ENCODE data around the gene CAMTA1.

Gene CAMTA1

GRCh38 chr1:7648761-7649384, 863.6 kb downstream of the CAMTA1 start:
- ATAC-seq (ENCODE audit: low read depth), result no peak
- DNase-seq (ENCODE audit: low spot score), result no peak
- Histone ChIP-seq H3K27ac (ENCODE audit: poor library complexity, severe bottlenecking) (no peak overlapping the region), H3K36me3 (ENCODE audit: low read depth) (no peaks in the 10 kb centered on the region), H3K4me1 (ENCODE audit: insufficient read depth, poor library complexity, severe bottlenecking) (no peaks in the 10 kb centered on the region), H3K9me3 (ENCODE audit: severe bottlenecking) (no peaks in the 10 kb centered on the region), H3K4me3 (ENCODE audit: severe bottlenecking) (no peak overlapping the region), H3K27me3 (ENCODE audit: insufficient read depth, poor library complexity, severe bottlenecking) (no peaks in the 10 kb centered on the region)
- TF ChIP-seq, protein P1, sequence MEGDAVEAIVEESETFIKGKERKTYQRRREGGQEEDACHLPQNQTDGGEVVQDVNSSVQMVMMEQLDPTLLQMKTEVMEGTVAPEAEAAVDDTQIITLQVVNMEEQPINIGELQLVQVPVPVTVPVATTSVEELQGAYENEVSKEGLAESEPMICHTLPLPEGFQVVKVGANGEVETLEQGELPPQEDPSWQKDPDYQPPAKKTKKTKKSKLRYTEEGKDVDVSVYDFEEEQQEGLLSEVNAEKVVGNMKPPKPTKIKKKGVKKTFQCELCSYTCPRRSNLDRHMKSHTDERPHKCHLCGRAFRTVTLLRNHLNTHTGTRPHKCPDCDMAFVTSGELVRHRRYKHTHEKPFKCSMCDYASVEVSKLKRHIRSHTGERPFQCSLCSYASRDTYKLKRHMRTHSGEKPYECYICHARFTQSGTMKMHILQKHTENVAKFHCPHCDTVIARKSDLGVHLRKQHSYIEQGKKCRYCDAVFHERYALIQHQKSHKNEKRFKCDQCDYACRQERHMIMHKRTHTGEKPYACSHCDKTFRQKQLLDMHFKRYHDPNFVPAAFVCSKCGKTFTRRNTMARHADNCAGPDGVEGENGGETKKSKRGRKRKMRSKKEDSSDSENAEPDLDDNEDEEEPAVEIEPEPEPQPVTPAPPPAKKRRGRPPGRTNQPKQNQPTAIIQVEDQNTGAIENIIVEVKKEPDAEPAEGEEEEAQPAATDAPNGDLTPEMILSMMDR (IDR thresholded peaks at IDR 0.05; ENCODE audit: poor library complexity, severe bottlenecking), result no peak

DNA sequence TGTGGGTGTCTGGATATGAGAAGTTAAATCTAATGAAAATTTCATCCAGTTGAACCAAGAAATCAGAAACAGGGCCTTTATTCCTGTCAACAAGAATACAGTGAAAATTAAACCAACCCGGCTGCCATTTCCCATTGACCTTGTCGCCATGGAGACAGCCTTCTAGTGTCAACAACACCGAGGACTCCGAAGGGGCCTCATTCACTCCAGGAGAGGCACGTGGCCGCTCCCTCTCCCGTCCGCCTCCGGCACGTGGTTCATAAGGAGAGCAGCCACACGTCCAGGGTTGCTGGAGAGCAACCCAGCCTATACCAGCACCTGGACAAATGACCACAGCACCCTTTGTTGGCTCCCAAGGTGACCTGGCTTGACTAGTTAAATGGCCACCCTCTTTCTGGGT, 865.5 kb downstream of the CAMTA1 start:
- H3K4me3 ChIP-seq (ENCODE audit: severe bottlenecking), result no peak overlapping the region
- H3K36me3 ChIP-seq (ENCODE audit: low read depth), result no peaks in the 10 kb centered on the region
- H3K27me3 ChIP-seq (ENCODE audit: insufficient read depth, poor library complexity, severe bottlenecking), result no peaks in the 10 kb centered on the region
- H3K4me1 ChIP-seq (ENCODE audit: insufficient read depth, poor library complexity, severe bottlenecking), result no peaks in the 10 kb centered on the region
- DNase-seq (ENCODE audit: low spot score), result no peak
- H3K27ac ChIP-seq (ENCODE audit: poor library complexity, severe bottlenecking), result no peak overlapping the region
- ATAC-seq (ENCODE audit: low read depth), result no peak
- H3K9me3 ChIP-seq (ENCODE audit: severe bottlenecking), result no peaks in the 10 kb centered on the region
- TF ChIP-seq, protein P1 (IDR thresholded peaks at IDR 0.05; ENCODE audit: poor library complexity, severe bottlenecking), result no peak

- no peaks in the 10 kb centered on the region for H3K9me3 ChIP-seq (ENCODE audit: severe bottlenecking)
- no peak overlapping the region for H3K4me3 ChIP-seq (ENCODE audit: severe bottlenecking)
- no peak overlapping the region for H3K27ac ChIP-seq (ENCODE audit: poor library complexity, severe bottlenecking)
- TF ChIP-seq, protein P1 (IDR thresholded peaks at IDR 0.05; ENCODE audit: poor library complexity, severe bottlenecking), result no peak
- no peaks in the 10 kb centered on the region for H3K27me3 ChIP-seq (ENCODE audit: insufficient read depth, poor library complexity, severe bottlenecking)
- no peaks in the 10 kb centered on the region for H3K4me1 ChIP-seq (ENCODE audit: insufficient read depth, poor library complexity, severe bottlenecking)
- H3K36me3 ChIP-seq (ENCODE audit: low read depth), result no peaks in the 10 kb centered on the region
- ATAC-seq (ENCODE audit: low read depth), result no peak
- no peak for DNase-seq (ENCODE audit: low spot score)
Observed at GRCh38 chr1:7651203-7651602, 865.9 kb downstream of the CAMTA1 start.

DNA sequence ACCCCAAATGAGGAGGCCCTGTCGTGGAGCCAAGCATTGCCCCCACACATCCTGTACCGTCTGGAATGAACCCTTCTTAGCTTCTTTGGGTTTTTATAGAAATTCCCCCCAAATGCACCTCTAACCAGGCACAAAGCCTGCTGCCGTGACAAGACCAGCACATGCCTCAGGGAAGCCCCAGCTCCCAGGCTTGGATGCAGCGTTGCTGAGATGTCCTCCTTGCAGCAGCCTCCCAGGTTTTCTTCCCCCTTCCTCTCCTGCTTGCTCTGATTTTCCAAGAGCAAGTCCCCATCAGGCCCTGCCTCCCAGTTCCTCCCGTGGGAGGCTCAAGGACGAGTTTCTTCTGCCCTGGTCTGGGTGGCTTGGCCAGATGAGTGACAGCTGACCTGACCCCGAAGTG, 866.8 kb downstream of the CAMTA1 start:
- TF ChIP-seq, protein P1 (IDR thresholded peaks at IDR 0.05; ENCODE audit: poor library complexity, severe bottlenecking), result no peak
- ATAC-seq (ENCODE audit: low read depth), result no peak
- no peaks in the 10 kb centered on the region for H3K4me1 ChIP-seq (ENCODE audit: insufficient read depth, poor library complexity, severe bottlenecking)

GRCh38 chr1:7652515-7653098, 867.4 kb downstream of the CAMTA1 start:
- Histone ChIP-seq H3K27ac (ENCODE audit: poor library complexity, severe bottlenecking) (no peak overlapping the region), H3K9me3 (ENCODE audit: severe bottlenecking) (no peaks in the 10 kb centered on the region), H3K4me3 (ENCODE audit: severe bottlenecking) (no peak overlapping the region), H3K4me1 (ENCODE audit: insufficient read depth, poor library complexity, severe bottlenecking) (no peaks in the 10 kb centered on the region), H3K27me3 (ENCODE audit: insufficient read depth, poor library complexity, severe bottlenecking) (no peaks in the 10 kb centered on the region), H3K36me3 (ENCODE audit: low read depth) (no peaks in the 10 kb centered on the region)
- no peak for ATAC-seq (ENCODE audit: low read depth)
- TF ChIP-seq, protein P1 (IDR thresholded peaks at IDR 0.05; ENCODE audit: poor library complexity, severe bottlenecking), result no peak
- no peak for DNase-seq (ENCODE audit: low spot score)

More for the DNA sequence above, 866.8 kb downstream of the CAMTA1 start:
- no peak overlapping the region for H3K27ac ChIP-seq (ENCODE audit: poor library complexity, severe bottlenecking)
- H3K27me3 ChIP-seq (ENCODE audit: insufficient read depth, poor library complexity, severe bottlenecking), result no peaks in the 10 kb centered on the region
- H3K9me3 ChIP-seq (ENCODE audit: severe bottlenecking), result no peaks in the 10 kb centered on the region
- DNase-seq (ENCODE audit: low spot score), result no peak
- no peaks in the 10 kb centered on the region for H3K36me3 ChIP-seq (ENCODE audit: low read depth)
- no peak overlapping the region for H3K4me3 ChIP-seq (ENCODE audit: severe bottlenecking)

Data from RWPE2 (cell line).